Fibroblast of lung (primary cell): ENCODE measurements around the gene PCDHA10. TPM values are rescaled to one million over a fixed set of nuclear protein-coding genes. Genes with fewer than 3 reads are reported as not detected.
"Not testable (repeated sequence)": the region's sequence is repeated elsewhere in the genome, so short reads cannot be mapped to it uniquely, and the experiment has no call there.

Source experiments
- DNase-seq, 2 donors: peaks; one replicate each; pipeline versions ENCODE4 v3.0.0 to v3.0.0-alpha.2; 2010; ENCODE audit warnings: low read depth in 2 of 2
- H2AFZ ChIP-seq: 2 replicates; pipeline ENCODE4 v1.5.1; 2012; ENCODE audit warnings: low read length, control low read depth, inconsistent platforms
- H3K27ac ChIP-seq: 2 replicates; pipeline ENCODE4 v1.5.1; 2011; ENCODE audit warnings: low read length, control low read depth; ENCODE audit not compliant: insufficient read depth
- H3K27me3 ChIP-seq: 2 replicates; pipeline ENCODE4 v1.5.1; 2011; ENCODE audit warnings: mild to moderate bottlenecking, low read length; ENCODE audit not compliant: control insufficient read depth, insufficient read depth
- H3K36me3 ChIP-seq: 2 replicates; pipeline ENCODE4 v1.5.1; 2011; ENCODE audit warnings: low read length; ENCODE audit not compliant: control insufficient read depth, insufficient read depth
- H3K4me1 ChIP-seq: 2 replicates; pipeline ENCODE4 v1.5.1; 2011; ENCODE audit warnings: low read length; ENCODE audit not compliant: control insufficient read depth, insufficient read depth; ENCODE audit errors: extremely low read depth
- H3K4me2 ChIP-seq: 2 replicates; pipeline ENCODE4 v1.5.1; 2011; ENCODE audit warnings: low read length, control low read depth; ENCODE audit not compliant: insufficient read depth; ENCODE audit errors: extremely low read depth
- H3K4me3 ChIP-seq, 4 experiments: fragments of 200-600 bp in 1 of 4; sonication (generic) in 1 of 4; replicated peaks in 1 of 4; 2 replicates each; pipeline ENCODE4 v1.5.1; 2011 to 2016; ENCODE audit warnings: low read length in 4 of 4, low read depth in 3 of 4, mild to moderate bottlenecking in 3 of 4, control low read depth in 2 of 4, inconsistent platforms in 1 of 4, mixed read lengths in 1 of 4; ENCODE audit not compliant: insufficient read depth in 1 of 4; ENCODE audit errors: control extremely low read depth in 1 of 4
- H3K79me2 ChIP-seq: 2 replicates; pipeline ENCODE4 v1.5.1; 2012; ENCODE audit warnings: mild to moderate bottlenecking, low read length, inconsistent platforms; ENCODE audit not compliant: control insufficient read depth, insufficient read depth
- H3K9ac ChIP-seq: 2 replicates; pipeline ENCODE4 v1.5.1; 2011; ENCODE audit warnings: mild to moderate bottlenecking, low read length, control low read depth; ENCODE audit not compliant: insufficient read depth
- H3K9me3 ChIP-seq: 2 replicates; pipeline ENCODE4 v1.5.1; 2012; ENCODE audit warnings: low read depth, low read length; ENCODE audit not compliant: control insufficient read depth, insufficient read depth
- H4K20me1 ChIP-seq: 2 replicates; pipeline ENCODE4 v1.5.1; 2011; ENCODE audit warnings: low read length; ENCODE audit not compliant: control insufficient read depth, insufficient read depth; ENCODE audit errors: extremely low read depth
- EZH2 ChIP-seq: IDR thresholded peaks from 2 replicates; pipeline ENCODE4 v1.5.1; 2012; ENCODE audit warnings: low read length, control low read depth, mild to moderate bottlenecking; ENCODE audit errors: missing control alignments
- polyA plus RNA-seq, 2 donors: library from polyadenylated mRNA; depleted of rRNA in 1 of 2; stranded (reverse) in 1 of 2; unstranded in 1 of 2; fragments of >200 nt; gene quantifications; 2 replicates each; pipeline ENCODE4 v1.2.1, GENCODE V29; 2011 to 2012; ENCODE audit warnings: missing spikeins in 1 of 2
- total RNA-seq: library from RNA; depleted of rRNA; stranded (reverse); fragments of >200 nt; gene quantifications from 2 replicates; pipeline ENCODE4 v1.2.1, GENCODE V29; 2014
- TF ChIP-seq, protein P1 (sequence below), 2 donors: IDR thresholded peaks in 1 of 2; conservative IDR thresholded peaks in 1 of 2; 1 replicate in 1 of 2; 2 replicates in 1 of 2; pipeline ENCODE4 v1.5.1; 2011 to 2012; ENCODE audit warnings: low read length in 2 of 2, control low read depth in 1 of 2, inconsistent platforms in 1 of 2, low read depth in 1 of 2, mild to moderate bottlenecking in 1 of 2

The PCDHA10 gene
- total and polyA plus RNA-seq, 2 donors (not counting 1 experiment from before 2014, with no cell fraction given) = 0.66 to 2.0 TPM

- DNase-seq = peak; percentile 14 to 32
- no peaks in the 10 kb centered on the region for H3K36me3 ChIP-seq
- peak within 1 kb of the TSS; percentile 29 for H2AFZ ChIP-seq
- no peak within 1 kb of the TSS for H3K4me2 ChIP-seq
- no peaks in the 10 kb centered on the region for H4K20me1 ChIP-seq
- peak within 1 kb of the TSS in 2 of 4 experiments; percentile 16 to 43 for H3K4me3 ChIP-seq
- no peaks in the 10 kb centered on the region for H3K27me3 ChIP-seq
- H3K9ac ChIP-seq = no peak within 1 kb of the TSS
- no peaks in the 10 kb centered on the region for H3K9me3 ChIP-seq
- no peak within 1 kb of the TSS for H3K27ac ChIP-seq
- TF ChIP-seq, protein P1, sequence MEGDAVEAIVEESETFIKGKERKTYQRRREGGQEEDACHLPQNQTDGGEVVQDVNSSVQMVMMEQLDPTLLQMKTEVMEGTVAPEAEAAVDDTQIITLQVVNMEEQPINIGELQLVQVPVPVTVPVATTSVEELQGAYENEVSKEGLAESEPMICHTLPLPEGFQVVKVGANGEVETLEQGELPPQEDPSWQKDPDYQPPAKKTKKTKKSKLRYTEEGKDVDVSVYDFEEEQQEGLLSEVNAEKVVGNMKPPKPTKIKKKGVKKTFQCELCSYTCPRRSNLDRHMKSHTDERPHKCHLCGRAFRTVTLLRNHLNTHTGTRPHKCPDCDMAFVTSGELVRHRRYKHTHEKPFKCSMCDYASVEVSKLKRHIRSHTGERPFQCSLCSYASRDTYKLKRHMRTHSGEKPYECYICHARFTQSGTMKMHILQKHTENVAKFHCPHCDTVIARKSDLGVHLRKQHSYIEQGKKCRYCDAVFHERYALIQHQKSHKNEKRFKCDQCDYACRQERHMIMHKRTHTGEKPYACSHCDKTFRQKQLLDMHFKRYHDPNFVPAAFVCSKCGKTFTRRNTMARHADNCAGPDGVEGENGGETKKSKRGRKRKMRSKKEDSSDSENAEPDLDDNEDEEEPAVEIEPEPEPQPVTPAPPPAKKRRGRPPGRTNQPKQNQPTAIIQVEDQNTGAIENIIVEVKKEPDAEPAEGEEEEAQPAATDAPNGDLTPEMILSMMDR (conservative IDR thresholded peaks at IDR 0.05 in 1 of 2, IDR thresholded peaks at IDR 0.05 in 1 of 2; ENCODE audit: low read depth in 1 of 2, low read length in 2 of 2) = peak in 1 of 2 donors; percentile 1
- no peak for TF ChIP-seq EZH2
- no peaks in the 10 kb centered on the region for H3K4me1 ChIP-seq
- H3K79me2 ChIP-seq = no peaks in the 10 kb centered on the region
Observed at GRCh38 chr5:140833993-140834392, 21.7 kb upstream of the PCDHA10 start, which contains the start of gene PCDHA7. PCDHA7 (plus strand) TSS chr5:140834269; CDS start chr5:140834384, 115 bp downstream.

- H2AFZ ChIP-seq = peak overlapping the region; percentile 29
- not testable (repeated sequence) for H3K4me2 ChIP-seq, H4K20me1 ChIP-seq
Observed at GRCh38 chr5:140834439-140835008, 21.2 kb upstream of the PCDHA10 start.

DNA sequence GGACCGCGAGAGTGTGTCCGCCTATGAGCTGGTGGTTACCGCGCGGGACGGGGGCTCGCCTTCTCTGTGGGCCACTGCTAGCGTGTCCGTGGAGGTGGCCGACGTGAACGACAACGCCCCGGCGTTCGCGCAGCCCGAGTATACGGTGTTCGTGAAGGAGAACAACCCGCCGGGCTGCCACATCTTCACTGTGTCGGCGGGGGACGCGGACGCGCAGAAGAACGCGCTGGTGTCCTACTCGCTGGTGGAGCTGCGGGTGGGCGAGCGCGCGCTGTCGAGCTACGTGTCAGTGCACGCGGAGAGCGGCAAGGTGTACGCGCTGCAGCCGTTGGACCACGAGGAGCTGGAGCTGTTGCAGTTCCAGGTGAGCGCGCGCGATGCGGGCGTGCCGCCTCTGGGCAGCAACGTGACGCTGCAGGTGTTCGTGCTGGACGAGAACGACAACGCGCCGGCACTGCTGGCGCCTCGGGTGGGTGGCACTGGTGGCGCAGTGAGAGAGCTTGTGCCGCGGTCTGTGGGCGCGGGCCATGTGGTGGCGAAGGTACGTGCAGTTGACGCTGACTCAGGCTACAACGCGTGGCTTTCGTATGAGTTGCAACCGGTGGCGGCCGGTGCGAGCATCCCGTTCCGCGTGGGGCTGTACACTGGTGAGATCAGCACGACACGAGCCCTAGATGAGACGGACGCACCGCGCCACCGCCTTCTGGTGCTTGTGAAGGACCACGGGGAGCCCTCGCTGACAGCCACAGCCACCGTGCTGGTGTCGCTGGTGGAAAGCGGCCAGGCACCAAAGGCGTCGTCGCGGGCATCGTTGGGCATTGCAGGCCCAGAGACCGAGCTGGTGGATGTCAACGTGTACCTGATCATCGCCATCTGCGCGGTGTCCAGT is 19.8 kb upstream of the PCDHA10 start:
- no peak overlapping the region for H3K27ac ChIP-seq
- TF ChIP-seq, protein P1 (conservative IDR thresholded peaks at IDR 0.05 in 1 of 2, IDR thresholded peaks at IDR 0.05 in 1 of 2; ENCODE audit: low read depth in 1 of 2, low read length in 2 of 2) = no peak
- no peak for TF ChIP-seq EZH2
- H3K9me3 ChIP-seq = no peaks in the 10 kb centered on the region
- no peak overlapping the region for H2AFZ ChIP-seq
- H3K79me2 ChIP-seq = no peaks in the 10 kb centered on the region
- H3K4me1 ChIP-seq = no peaks in the 10 kb centered on the region
- no peak for DNase-seq
- H3K9ac ChIP-seq = no peak overlapping the region
- H3K4me3 ChIP-seq = no peak overlapping the region
- no peaks in the 10 kb centered on the region for H4K20me1 ChIP-seq
- H3K4me2 ChIP-seq = no peak overlapping the region
- no peaks in the 10 kb centered on the region for H3K36me3 ChIP-seq
- H3K27me3 ChIP-seq = no peaks in the 10 kb centered on the region

More at GRCh38 chr5:140834439-140835008, 21.2 kb upstream of the PCDHA10 start:
- not testable (repeated sequence) for H3K9ac ChIP-seq, DNase-seq, H3K9me3 ChIP-seq, H3K27me3 ChIP-seq, H3K36me3 ChIP-seq, H3K79me2 ChIP-seq, H3K27ac ChIP-seq, H3K4me1 ChIP-seq
- peak overlapping the region in 2 of 4 experiments; percentile 16 to 43 for H3K4me3 ChIP-seq
